ENCODE data around the gene CEMIP.

The CEMIP gene

GRCh38 chr15:80745888-80746287 is 33.3 kb upstream of the CEMIP start:
- TF ChIP-seq, protein P1, sequence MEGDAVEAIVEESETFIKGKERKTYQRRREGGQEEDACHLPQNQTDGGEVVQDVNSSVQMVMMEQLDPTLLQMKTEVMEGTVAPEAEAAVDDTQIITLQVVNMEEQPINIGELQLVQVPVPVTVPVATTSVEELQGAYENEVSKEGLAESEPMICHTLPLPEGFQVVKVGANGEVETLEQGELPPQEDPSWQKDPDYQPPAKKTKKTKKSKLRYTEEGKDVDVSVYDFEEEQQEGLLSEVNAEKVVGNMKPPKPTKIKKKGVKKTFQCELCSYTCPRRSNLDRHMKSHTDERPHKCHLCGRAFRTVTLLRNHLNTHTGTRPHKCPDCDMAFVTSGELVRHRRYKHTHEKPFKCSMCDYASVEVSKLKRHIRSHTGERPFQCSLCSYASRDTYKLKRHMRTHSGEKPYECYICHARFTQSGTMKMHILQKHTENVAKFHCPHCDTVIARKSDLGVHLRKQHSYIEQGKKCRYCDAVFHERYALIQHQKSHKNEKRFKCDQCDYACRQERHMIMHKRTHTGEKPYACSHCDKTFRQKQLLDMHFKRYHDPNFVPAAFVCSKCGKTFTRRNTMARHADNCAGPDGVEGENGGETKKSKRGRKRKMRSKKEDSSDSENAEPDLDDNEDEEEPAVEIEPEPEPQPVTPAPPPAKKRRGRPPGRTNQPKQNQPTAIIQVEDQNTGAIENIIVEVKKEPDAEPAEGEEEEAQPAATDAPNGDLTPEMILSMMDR (conservative IDR thresholded peaks at IDR 0.05; ENCODE audit: low read length) = no peak
- no peak overlapping the region for H3K4me3 ChIP-seq (ENCODE audit: low read length)
- no peak for DNase-seq (ENCODE audit: low read depth)

DNA sequence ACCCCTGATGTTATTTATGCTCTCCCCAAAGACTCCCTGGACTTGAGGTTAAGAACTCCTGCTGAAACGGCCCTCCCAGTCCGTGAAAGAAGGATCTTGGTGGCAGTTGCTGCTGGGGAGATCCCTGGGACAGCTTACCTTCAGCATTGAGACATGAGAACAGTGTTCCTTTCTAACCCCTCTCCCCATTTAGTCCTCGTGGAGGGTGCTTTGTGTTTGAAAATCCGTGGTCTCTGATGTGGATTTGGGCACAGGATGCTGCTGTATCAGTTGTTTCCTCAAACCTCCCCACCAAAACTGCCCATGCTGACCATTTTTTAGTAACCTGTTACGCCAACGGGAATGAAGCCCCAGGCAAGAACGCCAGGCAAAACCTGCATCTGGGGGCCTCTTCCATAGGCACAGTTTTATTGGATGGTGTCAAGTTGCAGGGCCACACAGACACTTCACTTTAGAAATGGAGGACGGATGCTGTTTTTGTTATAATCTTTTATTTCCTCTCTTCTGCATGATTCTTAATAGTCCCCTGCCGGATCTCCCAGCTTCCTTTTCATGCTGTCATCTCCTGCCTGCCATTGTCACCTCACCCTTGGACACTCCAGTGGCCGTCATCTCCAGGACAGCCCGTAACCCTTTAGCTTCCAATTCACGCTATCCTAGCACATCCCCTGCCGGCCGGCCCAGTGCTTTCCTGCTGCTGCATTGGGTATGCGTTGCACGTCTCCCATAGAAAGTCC is 31.7 kb upstream of the CEMIP start:
- DNase-seq (ENCODE audit: low read depth) = no peak
- no peak overlapping the region for H3K4me3 ChIP-seq (ENCODE audit: low read length)
- TF ChIP-seq, protein P1 (conservative IDR thresholded peaks at IDR 0.05; ENCODE audit: low read length) = no peak

DNA sequence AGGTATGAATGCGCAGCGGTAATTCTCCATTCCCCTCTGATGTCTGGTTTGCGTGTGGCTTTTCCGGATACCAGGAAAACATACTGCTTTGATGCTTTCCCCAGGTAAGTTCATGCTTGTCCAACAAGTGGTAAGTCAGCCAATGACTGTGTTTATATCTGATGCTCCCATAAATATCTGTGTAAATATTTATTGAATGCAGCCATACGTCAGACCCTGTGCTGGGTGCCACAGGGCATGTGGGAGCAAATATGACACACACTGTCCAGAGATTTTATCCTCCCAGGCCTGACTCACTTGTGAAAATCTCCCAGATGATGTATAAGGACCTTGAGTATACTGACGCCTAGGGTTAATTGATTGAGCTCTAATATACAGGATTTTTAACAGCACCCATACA is 29.6 kb upstream of the CEMIP start:
- no peak overlapping the region for H3K4me3 ChIP-seq (ENCODE audit: low read length)
- TF ChIP-seq, protein P1 (conservative IDR thresholded peaks at IDR 0.05; ENCODE audit: low read length) = no peak
- DNase-seq (ENCODE audit: low read depth) = no peak

- TF ChIP-seq, protein P1 (conservative IDR thresholded peaks at IDR 0.05; ENCODE audit: low read length) = no peak
- H3K4me3 ChIP-seq (ENCODE audit: low read length) = no peak overlapping the region
- DNase-seq (ENCODE audit: low read depth) = no peak
These were observed 28.6 kb upstream of the CEMIP start for GRCh38 chr15:80750575-80750974.

- DNase-seq (ENCODE audit: low read depth) = no peak
- no peak overlapping the region for H3K4me3 ChIP-seq (ENCODE audit: low read length)
- TF ChIP-seq, protein P1 (conservative IDR thresholded peaks at IDR 0.05; ENCODE audit: low read length) = no peak
These were observed 27.0 kb upstream of the CEMIP start for GRCh38 chr15:80752204-80752603.

DNA sequence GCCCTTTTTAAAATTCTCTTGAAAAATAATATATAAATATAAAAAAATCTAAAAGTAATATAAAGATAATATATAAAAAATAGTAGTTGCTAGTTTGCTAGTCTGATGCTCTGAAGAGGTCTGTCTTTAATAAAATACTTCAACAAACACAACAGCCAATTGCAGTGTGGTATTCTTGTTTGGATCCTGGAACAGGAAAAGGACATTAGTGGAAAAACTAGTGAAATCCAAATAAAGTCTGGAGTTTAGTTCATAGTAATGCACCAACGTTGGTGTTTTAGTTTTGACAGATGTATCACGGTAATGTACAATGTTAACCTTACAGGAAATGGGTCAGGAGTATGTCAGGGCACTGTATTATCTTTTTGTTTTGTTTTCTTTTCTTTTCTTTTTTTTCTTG is 26.0 kb upstream of the CEMIP start:
- no peak overlapping the region for H3K4me3 ChIP-seq (ENCODE audit: low read length)
- no peak for DNase-seq (ENCODE audit: low read depth)
- TF ChIP-seq, protein P1 (conservative IDR thresholded peaks at IDR 0.05; ENCODE audit: low read length) = no peak

GRCh38 chr15:80754014-80754413 is 25.2 kb upstream of the CEMIP start:
- H3K4me3 ChIP-seq (ENCODE audit: low read length) = no peak overlapping the region
- DNase-seq (ENCODE audit: low read depth) = no peak
- TF ChIP-seq, protein P1 (conservative IDR thresholded peaks at IDR 0.05; ENCODE audit: low read length) = no peak
